HG03095 (cell line): ENCODE measurements around the gene GADD45G.

Experiments
- ATAC-seq: cut with Tn5 transposase; IDR thresholded peaks from one replicate; pipeline ENCODE4 v1.9.1; 2021; ENCODE audit warnings: moderate library complexity; ENCODE audit not compliant: unreplicated experiment

The GADD45G gene

DNA sequence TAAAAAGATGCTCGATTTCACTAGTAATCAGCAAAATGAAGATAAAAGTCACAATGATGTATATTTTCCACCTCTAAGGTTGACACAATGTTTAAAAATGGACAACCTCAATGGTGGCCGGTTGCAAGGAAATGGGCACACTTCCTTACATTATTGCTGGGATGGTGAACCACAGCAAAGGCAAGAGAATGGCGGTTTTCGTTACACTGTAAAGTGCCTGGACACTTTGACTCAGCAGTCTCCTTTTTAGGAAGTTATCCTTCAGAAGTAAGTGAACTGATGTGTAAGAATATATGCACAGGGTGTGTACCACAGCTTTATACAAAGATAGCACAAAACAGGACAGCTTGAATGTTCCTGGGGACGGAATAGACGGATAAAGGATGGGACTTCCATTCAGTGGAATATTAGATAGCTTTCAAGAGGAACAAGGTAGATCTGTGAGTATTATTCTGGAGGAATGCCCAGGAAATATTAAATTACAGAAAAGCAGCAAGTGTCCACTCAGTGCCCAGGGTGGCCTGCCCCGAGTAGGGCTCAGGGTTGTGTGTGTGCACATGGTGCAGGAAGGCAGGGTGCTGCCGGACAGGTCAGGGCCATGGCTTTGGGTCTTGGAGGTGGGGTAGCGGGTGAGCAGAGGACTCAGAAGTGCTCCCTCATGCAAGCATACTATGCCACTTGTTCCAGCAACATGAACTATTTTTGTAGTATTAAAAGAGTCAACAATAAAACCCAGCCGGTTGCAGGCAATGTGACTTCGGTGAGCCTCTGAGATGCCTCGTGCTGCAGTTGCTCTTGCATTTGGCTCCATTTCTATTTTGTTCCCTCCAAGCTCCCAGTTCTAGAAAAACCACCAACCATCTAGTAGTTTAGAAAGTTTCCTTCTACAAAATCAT lies 24.5 kb downstream of the GADD45G start:
- ATAC-seq, result no peak

DNA sequence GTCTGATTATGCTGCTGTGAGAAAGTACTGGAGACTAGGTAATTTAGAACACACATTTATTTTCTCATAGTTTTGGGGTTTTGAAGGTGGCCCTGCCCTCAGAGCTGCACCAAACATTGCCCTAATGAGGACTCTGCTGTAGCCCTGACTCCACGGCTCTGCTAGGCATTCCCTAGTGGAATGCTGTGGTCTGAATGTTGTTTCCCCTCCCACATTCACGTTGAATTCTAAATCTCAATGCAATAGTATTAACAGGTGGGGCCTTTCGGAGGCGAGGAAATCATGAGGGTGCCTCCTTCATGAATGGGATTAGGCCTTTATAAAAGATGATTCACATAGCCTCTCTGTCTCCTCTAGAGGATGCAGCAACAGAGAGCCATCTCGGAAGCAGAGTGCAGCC lies 25.7 kb downstream of the GADD45G start:
- no peak for ATAC-seq

DNA sequence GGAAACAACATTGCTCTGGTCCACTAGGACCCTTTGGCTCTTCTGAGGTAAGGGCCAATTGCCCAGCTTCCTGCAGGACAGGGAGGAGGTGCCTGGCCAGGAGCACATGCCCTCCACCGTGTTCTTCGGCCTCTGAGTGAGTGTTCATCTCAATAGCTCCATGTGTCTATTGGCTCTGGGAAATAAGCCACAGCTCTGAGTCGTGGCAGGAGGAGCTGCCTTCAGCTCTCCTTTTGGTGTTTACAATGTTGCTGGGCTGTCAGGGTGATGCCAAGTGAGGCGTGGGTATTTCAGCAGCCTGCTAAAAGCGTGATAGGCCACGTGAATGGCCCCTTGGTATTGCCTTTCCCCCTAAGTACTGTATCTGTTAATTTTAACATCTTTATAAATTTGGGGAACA lies 26.6 kb downstream of the GADD45G start:
- no peak for ATAC-seq

DNA sequence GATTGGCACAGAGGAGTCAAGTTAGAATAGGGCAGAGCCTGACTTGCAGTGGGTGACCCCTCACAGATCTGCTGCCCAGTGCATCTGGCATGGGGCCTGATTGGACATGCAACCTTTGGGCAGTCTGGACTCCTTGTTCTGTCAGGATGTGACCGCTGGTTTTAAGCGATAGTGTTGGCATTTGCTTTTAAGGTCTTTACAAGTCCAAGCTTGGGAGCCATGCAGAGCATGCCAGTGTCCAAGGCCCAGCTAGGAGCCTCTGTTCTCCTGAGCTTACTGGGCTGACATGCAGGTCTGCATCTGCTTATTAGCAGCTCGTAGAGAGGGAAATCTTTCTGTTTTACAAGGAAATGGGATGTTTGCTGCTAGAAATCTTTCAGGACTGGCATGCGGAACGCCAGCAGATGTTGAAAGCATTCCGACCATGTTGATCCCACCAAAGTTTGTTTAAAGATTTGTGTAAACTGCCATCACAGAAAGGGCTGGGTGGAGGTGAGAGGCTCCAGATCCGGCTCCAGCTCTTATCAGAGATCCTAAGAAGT lies 27.5 kb downstream of the GADD45G start:
- no peak for ATAC-seq

DNA sequence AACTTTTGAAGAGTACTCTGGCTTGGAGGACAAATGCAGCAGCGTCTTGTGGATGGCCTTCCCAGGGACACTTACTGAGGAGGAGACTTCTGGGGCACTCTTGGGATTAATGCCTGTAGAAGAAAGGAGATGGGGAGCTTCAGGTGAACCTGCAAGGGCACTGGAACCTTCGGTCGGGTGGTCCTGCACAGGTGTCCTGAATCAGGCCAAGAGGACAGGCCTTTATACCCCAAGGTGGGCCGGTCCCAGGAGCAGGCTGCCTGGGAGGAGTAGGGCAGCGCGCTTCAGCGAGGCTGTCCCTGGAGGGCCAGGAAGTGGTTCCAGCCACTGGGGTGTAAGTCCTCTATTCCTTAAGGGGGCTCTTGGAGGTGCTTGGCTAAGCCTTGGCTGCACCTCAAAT lies 27.9 kb downstream of the GADD45G start:
- ATAC-seq, result no peak

DNA sequence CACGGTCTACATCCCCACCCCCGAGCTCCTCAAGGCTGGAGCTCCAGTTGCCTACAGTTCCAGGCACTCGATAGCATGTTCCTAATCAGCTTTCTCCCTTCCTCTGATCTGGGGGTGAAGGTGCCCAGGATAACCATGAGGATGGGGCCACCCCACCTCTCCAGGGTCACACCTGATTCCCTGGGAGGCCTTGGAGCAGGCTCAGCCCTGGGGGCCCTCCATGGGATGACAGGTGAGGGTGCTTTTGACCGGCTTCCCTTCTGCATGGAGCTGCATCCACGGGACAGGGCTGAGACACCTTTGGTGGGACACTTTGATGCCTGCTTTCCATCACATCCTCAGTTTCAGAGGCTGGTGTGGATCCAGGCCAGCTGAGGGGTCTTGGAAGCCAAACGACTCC lies 28.6 kb downstream of the GADD45G start:
- ATAC-seq, result no peak

DNA sequence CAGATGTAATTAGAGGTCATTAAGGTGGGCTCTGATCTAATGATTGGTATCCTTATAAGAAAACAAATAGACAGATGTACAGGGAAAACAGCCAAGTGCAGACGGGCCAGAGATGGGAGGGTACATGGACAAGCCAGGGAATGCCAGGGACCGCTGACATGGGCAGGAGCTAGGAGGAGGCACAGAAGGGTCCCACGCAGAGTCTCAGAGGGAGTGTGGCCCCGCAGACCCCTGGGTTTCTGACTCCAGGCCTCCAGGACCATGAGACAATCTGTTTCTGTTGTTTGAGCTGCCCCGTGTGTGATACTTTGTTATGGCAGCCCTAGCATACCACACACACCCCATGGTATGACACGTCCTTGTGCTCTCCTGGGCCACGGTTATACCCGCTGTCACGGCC lies 29.1 kb downstream of the GADD45G start:
- no peak for ATAC-seq

DNA sequence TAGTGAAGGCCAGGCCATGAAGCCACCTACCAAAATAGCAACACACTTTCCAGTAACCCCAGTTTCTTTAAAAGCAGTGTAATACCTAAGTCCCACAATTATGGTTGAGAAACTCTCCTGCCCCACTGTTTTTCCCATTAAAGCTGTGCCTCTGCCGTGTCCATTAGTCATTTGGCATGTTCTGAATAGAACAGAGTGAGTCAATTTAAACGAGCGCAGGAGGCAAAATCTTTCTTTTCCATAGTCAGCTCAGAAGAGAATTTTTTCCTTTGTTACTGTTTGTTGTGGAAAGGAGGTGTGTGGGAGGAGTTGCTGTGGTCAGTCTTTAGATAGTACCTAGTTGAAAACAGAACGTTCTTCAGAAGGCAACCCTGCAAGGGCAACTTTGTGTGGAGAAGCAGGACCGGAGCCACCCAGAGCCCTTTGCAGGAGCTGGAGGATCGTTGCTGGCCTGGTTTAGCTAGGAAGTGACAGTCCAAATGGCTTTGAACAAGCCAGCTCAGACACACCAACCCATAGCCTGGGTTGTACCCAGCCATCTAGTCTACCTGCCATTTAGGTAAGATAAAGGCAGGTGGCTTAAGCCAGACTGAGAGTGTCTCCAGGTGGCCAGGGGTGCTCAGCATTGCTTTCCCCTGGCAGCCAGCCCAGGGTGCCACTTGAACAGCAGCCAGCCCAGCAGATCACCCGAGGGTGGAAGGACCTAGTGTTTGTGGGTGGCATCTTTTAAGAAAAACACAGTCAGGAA lies 30.4 kb downstream of the GADD45G start:
- ATAC-seq, result no peak

DNA sequence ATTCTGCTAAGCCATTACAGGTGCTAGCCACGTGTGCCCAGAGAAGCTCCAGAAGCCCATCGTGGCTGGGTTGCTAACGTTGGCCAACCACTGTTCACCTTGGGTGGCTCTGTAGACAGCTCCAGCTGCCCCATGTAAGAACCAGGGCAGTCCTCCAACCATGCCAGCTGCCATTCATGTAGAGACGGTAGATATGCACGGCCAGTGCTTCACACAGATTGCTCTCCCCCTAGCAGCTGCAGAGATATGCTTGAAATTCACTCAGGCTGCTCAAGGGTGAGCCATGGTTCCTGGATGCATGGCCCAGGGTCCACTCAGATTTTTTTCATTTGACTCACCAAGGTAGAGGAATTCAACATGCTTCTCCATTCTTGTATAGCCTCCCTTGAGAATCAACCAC lies 31.0 kb downstream of the GADD45G start:
- ATAC-seq, result no peak

DNA sequence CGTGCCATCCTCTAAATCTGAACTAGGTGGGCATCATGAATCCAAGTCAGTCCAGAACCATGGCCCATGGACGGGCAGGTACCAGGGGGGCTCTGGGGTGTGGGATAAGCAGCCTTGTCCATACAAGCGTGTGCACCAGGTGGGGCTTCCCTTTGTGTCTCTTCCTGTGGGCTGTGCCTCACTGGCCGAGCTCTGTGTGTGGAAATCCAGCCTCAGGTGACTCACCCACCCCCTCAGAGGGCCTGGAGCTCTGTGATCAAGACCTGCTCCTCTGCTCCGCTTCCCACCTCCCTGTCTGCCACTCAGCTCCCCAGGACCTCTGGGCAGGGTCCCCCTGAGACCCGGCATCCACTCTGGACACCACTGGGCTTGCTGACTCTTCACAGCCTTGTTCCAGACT lies 33.0 kb downstream of the GADD45G start:
- no peak for ATAC-seq

DNA sequence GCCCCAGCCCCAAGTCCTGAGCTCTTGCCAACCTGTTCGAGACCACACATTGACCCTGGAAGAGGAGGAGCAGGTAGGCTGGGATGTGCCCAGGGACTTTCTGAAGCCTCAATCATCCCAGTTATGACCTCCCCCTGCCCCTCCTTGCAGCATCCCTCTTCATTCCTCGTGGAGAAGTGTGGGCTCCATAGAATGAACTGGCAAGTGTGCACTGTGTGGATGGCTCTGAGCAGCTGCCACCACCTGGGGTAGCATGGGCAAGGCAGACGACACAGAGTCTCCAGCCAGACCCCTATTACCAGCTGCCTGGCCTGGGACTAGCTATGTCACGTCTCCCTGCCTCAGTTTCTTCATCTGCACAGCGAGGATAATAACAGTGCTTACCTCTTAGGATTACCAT lies 33.5 kb downstream of the GADD45G start:
- ATAC-seq, result no peak

DNA sequence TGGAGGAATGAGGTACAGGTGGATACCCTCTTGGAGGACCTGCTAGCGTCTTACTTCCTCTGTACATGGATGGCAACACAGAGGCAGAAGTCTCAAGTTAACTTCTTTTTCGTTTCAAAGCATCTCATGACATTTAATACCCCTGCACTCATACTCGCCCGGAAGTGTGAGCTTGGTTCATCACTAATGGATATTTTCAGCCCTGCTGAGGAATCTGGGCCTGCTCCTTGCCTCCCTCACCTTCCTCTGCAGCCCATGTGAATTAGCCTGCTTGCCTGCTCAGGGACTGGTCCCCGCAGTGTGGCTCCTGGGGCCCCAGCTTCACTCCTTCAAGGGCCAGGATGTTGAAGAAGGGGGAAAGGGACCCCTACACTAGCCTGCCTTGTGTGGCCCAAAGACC lies 34.1 kb downstream of the GADD45G start:
- no peak for ATAC-seq

DNA sequence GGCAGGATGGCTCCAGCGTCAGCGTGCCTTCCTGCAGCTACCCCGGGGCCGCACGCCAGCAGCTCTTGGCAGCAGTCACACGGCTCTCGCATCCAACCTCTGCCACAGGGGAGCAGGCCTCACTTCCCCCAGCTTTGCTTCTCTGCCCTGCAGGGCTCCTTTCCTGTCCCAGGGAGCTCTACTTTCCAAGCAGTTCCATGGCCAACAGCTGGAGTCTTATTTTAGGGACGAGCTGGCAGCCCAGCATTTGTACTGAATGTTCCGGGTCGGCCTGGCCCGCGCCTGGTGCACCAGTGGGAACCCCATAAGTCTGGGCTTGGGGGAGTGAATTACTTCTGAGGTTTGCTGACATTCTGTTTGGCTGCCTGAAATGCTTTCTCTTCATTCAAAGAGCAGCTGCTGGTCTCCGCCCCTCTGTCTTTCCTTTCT lies 34.6 kb downstream of the GADD45G start:
- no peak for ATAC-seq

DNA sequence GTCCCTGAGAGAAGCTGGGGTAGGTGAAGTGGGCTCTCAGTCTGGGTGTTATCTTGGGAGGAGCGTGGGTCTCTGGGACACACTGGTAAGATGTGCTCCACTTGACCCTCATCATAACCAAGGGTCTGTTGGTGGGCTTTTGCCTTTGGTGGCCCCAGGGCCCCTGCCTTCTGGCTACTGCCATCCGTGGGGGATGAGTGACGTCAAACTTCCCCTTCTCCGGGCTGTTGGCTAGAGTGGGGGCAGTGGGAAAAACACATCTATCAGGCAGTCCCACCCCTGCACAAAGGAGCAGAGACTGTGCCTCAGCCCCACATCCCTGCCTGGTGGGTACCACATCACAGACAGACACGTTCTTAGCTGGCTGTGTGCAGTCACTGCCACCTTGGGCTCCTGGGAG lies 35.1 kb downstream of the GADD45G start:
- no peak for ATAC-seq

DNA sequence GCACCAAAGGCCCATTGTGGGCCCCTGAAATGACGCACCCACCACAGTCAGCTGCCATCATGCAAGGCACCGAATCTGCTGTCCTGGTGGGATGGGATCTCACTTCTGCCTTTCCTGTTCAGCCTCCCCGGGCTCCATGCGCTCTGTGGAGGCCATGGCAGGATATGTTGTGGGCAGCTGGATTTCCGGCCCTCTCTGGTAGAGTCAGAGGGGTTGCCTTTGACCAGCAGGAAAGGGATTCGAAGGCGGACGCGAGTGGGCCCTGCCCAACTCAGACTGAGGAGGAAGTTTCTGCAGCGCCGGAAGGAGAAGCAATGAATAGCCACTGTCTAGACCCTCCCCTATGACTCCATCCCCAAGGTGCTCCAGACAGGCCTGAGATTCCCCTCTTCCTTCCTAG lies 35.5 kb downstream of the GADD45G start:
- ATAC-seq, result no peak

DNA sequence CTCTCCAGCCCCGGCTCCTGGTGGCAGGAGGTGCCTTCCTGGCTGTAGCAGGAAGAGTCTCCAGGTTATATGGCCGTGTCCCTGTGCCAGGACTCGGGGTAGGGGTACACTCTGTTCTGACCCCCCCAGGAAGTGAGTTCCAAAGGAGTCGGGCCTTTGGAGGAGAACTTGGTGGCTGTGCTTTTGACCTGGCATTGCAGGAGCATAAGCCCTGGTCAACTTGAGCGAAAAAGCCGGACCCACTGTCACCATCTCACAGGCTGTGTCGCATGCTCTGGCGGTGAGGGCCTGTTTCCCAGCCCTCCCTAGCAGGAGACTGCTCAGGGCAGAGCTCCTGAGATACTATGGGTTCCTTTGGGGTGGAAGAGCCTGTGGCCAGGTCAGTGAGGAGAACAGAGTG lies 36.0 kb downstream of the GADD45G start:
- ATAC-seq, result no peak

DNA sequence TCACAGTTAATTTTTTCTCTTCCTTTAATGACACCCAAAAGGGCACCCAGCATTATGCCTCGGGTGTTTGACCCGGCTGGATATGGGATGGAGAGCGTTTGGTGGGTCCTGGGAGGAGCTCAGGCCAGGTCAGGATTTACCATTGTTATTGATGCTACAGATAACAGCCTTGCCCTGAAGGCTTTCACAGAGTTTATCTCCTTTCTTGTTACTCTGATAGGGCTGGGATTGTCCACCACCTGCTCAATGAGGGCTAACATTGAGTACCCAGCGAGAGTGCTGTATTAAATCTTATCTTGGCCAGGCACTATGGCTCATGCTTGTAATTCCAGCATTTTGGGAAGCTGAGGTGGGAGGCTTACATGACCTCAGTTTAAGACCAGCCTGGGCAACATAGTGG lies 37.2 kb downstream of the GADD45G start:
- no peak for ATAC-seq

DNA sequence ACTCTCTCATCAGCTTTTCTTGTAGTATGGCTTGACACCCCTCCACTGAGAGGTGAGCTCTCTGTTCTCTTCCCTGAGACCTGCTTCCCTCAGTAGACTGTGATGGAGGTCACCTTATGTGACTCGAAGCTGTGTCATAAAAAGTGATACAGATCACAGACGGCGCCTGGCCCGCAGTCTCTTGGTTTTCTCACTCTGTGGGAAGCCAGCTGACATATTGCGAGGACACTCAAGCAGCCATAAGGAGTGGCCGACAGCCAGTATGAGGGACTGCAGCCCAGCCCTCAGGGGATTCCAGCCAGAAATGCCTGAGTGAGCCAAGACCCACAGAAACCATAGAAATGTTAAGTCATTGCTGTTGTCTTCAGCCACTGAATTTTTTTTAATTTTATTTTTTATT lies 38.0 kb downstream of the GADD45G start:
- ATAC-seq, result no peak

DNA sequence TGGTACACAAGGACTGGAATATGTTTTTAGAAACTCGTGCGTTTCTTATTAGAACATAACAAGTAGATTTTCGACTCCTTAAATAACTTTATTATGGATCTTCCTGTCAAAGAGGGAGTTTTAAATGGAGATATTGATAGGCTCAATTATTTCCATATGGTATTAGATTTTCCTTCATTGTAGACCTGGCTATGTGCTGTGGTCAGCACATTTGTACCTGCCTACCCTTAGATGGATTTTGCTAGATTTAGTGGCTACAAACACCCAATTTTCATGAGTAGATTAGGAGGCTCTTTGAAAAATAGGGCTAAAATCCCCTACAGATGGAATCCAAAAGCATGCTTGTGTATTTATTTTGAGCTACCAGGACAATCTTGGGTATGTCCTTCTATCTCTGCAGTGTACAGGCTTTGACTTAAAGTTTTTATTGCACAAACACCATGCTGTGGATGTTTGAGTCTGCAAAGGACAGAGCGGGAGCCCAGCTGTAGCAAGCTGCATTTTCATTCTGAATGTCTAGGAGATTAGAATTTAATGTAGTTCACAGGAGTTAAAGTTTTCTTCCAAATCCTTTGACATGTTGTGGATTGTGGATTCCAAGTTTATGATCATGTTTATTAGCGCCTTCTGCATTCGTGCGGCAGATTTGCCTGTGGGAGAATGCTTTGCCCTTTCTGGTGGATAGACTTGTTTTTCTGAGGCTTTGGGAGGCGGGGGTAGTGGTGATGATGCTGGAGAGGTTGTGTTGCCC lies 41.6 kb downstream of the GADD45G start:
- ATAC-seq, result no peak

DNA sequence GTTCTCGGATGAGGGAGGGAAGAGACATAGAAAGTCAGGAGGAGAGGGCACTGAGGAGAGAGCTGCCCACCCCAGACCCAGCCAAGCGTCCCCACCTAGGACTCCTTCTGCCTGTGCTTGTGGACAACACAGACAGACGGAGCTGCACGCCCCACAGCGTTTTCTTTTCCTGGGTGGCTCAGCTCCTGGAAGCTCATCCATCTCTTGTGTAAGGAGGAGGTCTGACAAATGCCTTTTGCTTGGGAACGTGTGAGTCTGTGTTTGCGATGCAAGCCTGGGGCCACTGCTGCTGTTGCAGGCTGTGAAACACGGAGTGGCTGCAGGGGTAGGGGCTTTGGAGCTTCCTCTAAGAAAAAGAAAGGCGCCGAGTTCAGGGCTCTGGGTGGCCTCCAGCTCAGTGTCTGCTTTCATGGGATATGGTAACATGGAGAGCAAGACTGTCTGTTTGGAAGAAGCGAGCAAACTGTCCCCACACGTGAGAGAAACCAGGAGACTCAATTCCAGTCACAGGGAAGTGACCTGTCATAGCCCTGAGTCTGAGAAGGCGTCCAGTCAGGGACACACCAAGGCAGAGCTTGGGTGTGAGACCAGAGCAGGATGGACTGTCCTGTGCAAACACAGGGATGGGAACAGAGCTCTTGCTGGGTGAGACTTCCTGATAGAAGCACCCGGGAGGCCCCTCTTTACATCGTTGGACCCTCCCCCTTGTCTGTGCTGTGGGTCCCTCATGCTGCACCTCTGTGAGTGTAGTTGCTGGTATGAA lies 42.7 kb downstream of the GADD45G start:
- no peak for ATAC-seq
